ENCODE results near the gene FAM131C.
"Not testable (repeated sequence)": the region's sequence is repeated elsewhere in the genome, so short reads cannot be mapped to it uniquely, and the experiment has no call there.

FAM131C gene

DNA sequence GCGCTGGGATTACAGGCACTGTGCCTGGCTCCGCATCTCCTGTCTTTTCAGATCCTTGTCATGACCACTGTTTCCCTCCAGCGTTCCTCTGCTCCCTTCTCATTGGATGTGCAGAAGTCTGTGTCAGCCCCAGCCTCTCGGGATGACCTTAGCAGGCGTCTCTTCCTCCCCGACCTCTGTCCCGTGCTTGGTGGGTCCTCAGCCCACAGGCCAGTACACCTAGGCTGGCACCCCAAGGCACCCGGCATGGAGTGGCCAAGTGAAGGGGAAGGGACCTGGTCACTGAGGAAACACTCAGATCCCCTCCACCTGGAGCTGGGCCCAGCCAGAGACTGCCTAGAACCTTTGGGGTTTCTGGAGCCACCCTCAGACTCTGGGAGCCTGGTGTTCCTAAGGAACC lies 32.3 kb downstream of the FAM131C start:
- TF ChIP-seq, protein P1, sequence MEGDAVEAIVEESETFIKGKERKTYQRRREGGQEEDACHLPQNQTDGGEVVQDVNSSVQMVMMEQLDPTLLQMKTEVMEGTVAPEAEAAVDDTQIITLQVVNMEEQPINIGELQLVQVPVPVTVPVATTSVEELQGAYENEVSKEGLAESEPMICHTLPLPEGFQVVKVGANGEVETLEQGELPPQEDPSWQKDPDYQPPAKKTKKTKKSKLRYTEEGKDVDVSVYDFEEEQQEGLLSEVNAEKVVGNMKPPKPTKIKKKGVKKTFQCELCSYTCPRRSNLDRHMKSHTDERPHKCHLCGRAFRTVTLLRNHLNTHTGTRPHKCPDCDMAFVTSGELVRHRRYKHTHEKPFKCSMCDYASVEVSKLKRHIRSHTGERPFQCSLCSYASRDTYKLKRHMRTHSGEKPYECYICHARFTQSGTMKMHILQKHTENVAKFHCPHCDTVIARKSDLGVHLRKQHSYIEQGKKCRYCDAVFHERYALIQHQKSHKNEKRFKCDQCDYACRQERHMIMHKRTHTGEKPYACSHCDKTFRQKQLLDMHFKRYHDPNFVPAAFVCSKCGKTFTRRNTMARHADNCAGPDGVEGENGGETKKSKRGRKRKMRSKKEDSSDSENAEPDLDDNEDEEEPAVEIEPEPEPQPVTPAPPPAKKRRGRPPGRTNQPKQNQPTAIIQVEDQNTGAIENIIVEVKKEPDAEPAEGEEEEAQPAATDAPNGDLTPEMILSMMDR (IDR thresholded peaks at IDR 0.05; ENCODE audit: insufficient read depth, low read length): no peak
- TF ChIP-seq POLR2AphosphoS5 (IDR thresholded peaks at IDR 0.05; ENCODE audit: low read depth): no peak
- Histone ChIP-seq H3K27me3 (ENCODE audit: insufficient read depth, poor library complexity, severe bottlenecking) (no peaks in the 10 kb centered on the region), H3K4me3 (replicated peaks; ENCODE audit: insufficient read depth, low read length) (no peak overlapping the region), H3K27ac (replicated peaks) (no peak overlapping the region)
- no peak for DNase-seq (ENCODE audit: low read depth in 1 of 2, low spot score in 1 of 2)

DNA sequence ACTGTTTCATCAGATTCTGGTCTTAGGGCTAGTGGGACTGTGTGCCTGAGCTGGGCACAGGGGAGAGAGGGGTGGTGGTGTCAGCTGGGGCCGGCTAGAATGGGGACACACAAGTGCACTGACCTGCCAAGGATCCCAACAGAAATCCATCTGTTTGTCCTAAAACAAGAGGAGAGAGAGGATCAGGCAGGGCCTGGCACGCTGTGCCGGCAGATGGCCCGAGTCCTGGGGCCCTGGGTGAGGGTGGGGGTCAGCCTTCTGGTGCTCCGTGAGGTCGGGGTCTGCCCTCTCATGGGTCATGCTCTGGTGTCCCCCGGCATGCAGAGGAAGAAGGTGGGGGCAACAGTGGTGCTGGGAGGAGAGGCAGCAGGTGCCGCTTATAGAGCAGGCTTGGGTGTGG lies 33.6 kb downstream of the FAM131C start:
- not testable (repeated sequence) for DNase-seq (ENCODE audit: low read depth in 1 of 2, low spot score in 1 of 2)

DNA sequence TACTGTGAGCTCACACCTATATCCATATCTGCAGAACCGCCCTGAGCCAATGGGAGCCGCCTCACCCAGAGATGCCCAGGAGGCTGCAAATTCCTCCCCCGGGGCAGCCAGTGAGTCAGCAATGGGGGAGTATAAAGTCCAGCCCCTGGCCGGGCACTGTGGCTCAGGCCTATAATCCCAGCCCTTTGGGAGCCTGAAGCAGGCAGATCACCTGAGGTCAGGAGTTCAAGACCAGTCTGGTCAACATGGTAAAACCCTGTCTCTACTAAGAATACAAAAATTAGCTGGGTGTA lies 34.9 kb downstream of the FAM131C start:
- no peak overlapping the region for H3K27ac ChIP-seq (replicated peaks)
- H3K4me3 ChIP-seq (replicated peaks; ENCODE audit: insufficient read depth, low read length): no peak overlapping the region
- TF ChIP-seq, protein P2, sequence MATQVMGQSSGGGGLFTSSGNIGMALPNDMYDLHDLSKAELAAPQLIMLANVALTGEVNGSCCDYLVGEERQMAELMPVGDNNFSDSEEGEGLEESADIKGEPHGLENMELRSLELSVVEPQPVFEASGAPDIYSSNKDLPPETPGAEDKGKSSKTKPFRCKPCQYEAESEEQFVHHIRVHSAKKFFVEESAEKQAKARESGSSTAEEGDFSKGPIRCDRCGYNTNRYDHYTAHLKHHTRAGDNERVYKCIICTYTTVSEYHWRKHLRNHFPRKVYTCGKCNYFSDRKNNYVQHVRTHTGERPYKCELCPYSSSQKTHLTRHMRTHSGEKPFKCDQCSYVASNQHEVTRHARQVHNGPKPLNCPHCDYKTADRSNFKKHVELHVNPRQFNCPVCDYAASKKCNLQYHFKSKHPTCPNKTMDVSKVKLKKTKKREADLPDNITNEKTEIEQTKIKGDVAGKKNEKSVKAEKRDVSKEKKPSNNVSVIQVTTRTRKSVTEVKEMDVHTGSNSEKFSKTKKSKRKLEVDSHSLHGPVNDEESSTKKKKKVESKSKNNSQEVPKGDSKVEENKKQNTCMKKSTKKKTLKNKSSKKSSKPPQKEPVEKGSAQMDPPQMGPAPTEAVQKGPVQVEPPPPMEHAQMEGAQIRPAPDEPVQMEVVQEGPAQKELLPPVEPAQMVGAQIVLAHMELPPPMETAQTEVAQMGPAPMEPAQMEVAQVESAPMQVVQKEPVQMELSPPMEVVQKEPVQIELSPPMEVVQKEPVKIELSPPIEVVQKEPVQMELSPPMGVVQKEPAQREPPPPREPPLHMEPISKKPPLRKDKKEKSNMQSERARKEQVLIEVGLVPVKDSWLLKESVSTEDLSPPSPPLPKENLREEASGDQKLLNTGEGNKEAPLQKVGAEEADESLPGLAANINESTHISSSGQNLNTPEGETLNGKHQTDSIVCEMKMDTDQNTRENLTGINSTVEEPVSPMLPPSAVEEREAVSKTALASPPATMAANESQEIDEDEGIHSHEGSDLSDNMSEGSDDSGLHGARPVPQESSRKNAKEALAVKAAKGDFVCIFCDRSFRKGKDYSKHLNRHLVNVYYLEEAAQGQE (IDR thresholded peaks at IDR 0.05; ENCODE audit: insufficient replicate concordance, low read depth): no peak
- TF ChIP-seq GABPA (IDR thresholded peaks at IDR 0.05; ENCODE audit: low read depth): no peak
- no peak for TF ChIP-seq POLR2AphosphoS5 (IDR thresholded peaks at IDR 0.05; ENCODE audit: low read depth)
- TF ChIP-seq, protein P1 (IDR thresholded peaks at IDR 0.05; ENCODE audit: insufficient read depth, low read length): no peak
- TF ChIP-seq SPI1 (IDR thresholded peaks at IDR 0.05; ENCODE audit: borderline replicate concordance, low read depth): no peak
- H3K27me3 ChIP-seq (ENCODE audit: insufficient read depth, poor library complexity, severe bottlenecking): no peaks in the 10 kb centered on the region
- no peak for DNase-seq (ENCODE audit: low read depth in 1 of 2, low spot score in 1 of 2)

More for the DNA sequence above, 33.6 kb downstream of the FAM131C start:
- not testable (repeated sequence) for H3K27me3 ChIP-seq (ENCODE audit: insufficient read depth, poor library complexity, severe bottlenecking); H3K27ac ChIP-seq (replicated peaks); H3K4me3 ChIP-seq (replicated peaks; ENCODE audit: insufficient read depth, low read length)

DNA sequence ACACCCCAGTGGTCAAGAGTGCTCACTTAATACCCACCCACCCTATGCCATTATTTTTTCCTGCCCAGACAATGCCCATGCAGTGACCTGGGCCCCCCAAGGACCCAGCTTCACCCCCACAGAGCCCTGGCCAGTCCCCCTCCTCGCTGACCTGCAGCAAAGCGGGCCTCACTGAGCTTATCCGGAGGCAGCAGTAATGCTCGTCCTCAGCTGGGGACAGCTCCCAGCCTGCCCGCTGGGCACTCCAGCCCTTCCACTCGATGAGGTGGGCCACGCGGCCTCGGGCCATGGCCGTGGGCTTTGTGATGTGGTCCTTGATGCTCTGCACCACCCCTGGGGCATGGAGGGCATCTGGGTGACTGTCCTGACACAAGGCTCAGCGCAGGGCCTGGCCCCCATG lies 37.0 kb downstream of the FAM131C start:
- not testable (repeated sequence) for H3K4me3 ChIP-seq (replicated peaks; ENCODE audit: insufficient read depth, low read length); H3K27ac ChIP-seq (replicated peaks); H3K27me3 ChIP-seq (ENCODE audit: insufficient read depth, poor library complexity, severe bottlenecking); DNase-seq (ENCODE audit: low read depth in 1 of 2, low spot score in 1 of 2)

DNA sequence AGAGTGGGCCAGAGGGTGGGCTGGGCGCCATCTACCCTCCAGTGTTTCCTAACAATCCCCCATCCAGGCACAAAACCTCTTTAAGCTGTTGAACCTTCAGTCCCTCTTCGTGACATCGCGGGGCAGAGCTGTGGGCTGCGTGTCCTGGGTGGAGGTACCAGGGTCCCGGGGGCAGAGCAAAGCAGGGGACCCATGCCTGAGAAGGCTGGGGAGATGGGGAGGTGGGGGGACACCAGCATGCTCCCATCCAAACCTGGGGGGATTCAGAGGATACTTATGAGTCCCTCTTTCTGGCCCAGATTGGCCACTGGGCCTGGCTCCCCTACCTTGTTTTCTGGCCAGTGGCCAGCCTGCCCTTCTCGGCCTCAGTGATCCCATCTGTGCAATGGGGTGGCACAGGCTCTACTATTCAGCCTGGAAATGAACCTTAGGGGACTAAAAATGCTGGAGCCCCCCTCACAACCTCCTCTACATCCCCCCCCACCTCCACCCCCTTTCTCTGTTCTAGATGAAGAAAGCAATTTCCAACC lies 40.3 kb downstream of the FAM131C start:
- not testable (repeated sequence) for H3K27ac ChIP-seq (replicated peaks); DNase-seq (ENCODE audit: low read depth in 1 of 2, low spot score in 1 of 2); H3K4me3 ChIP-seq (replicated peaks; ENCODE audit: insufficient read depth, low read length); H3K27me3 ChIP-seq (ENCODE audit: insufficient read depth, poor library complexity, severe bottlenecking)

DNA sequence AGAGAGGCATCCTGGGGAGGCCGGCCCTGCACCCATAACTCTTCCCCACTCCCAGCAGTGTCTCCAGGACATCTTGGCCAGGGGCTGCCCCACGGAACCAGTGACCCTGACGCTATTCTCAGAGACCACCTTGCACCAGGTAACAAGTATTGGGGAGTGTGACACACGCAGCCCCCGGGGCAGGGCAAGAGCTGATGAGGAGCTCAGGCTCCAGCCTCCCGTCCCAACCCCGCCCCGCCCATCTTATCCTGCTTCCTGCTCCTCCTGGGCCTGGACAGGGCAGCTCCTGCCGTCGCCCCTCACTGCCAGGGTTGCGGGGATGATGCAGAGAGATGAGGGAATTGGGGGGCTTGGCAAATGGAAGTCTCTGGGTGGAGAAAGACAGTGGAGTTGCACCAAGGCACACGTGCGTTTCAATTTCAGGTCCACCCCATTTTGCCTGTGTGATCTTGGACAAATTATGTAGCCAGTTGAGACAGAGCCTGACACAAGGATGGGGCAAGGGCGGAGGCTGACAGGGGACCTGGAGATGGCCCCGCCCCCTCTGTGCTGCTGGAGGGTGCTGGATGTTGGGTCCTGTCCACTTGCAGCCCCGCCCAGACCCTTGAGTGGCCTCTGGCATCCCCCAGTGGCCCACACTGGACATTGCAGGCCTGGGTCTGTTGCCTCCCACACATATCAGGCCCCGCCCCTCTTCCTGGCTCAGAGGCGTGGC lies 40.9 kb downstream of the FAM131C start:
- Histone ChIP-seq H3K27me3 (ENCODE audit: insufficient read depth, poor library complexity, severe bottlenecking) (no peaks in the 10 kb centered on the region), H3K4me3 (replicated peaks; ENCODE audit: insufficient read depth, low read length) (no peak overlapping the region), H3K27ac (replicated peaks) (no peak overlapping the region)
- TF ChIP-seq, protein P1 (IDR thresholded peaks at IDR 0.05; ENCODE audit: insufficient read depth, low read length): peak; percentile 68
- no peak for TF ChIP-seq SPI1 (IDR thresholded peaks at IDR 0.05; ENCODE audit: borderline replicate concordance, low read depth)
- no peak for TF ChIP-seq POLR2AphosphoS5 (IDR thresholded peaks at IDR 0.05; ENCODE audit: low read depth)
- no peak for TF ChIP-seq GABPA (IDR thresholded peaks at IDR 0.05; ENCODE audit: low read depth)
- peak; percentile 52 to 63 for DNase-seq (ENCODE audit: low read depth in 1 of 2, low spot score in 1 of 2)
